ENCODE results near the gene MFAP3L. TPM values are rescaled to one million over a fixed set of nuclear protein-coding genes. Genes with fewer than 3 reads are reported as not detected.
"Not testable (repeated sequence)": the region's sequence is repeated elsewhere in the genome, so short reads cannot be mapped to it uniquely, and the experiment has no call there.

The MFAP3L gene
- total RNA-seq, 1 donor from 2014 or later = 2.2 TPM

DNA sequence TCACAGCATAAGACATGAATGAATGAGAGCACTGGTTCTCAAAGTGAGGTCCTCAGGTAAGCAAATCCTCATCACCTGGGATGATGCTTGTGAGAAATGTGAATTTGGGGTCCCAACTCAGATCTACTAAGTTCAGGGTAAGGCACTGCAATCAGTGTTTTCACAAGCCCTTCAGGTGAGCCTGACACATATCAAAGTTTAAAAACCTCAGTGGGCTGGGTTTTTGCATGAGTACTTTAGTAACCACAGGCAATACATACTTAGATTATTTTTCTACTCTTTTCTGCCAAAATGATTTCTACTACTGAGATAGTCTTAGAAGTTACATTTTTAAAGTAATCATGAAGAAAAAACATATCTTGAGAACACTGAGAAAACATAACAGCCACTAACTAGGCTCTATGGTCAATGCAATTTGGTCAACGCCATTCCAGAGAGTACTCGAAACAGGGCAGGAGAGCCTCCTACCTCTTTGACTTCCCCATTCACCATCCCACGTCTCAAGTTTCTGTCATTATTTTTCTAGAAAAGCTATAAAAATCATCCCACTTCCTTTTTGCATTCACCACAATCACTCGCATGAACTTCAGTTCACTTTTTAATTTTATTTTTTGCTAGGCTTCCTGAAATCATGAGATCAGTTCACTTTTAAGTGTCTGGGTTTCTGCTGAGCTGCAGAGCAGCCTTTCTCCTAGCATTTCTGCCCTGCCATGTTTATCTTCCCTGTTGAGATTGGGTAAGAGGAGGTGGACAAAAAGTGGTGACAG, 73.8 kb downstream of the MFAP3L start:
- Histone ChIP-seq H3K9me3 (no peaks in the 10 kb centered on the region), H3K4me1 (peaks cover 0 to 6% of the 10 kb centered on the region in 2 donors), H3K4me3 (no peak overlapping the region), H3K27ac (no peak overlapping the region), H3K27me3 (no peaks in the 10 kb centered on the region), H3K36me3 (no peaks in the 10 kb centered on the region)
- TF ChIP-seq, protein P1, sequence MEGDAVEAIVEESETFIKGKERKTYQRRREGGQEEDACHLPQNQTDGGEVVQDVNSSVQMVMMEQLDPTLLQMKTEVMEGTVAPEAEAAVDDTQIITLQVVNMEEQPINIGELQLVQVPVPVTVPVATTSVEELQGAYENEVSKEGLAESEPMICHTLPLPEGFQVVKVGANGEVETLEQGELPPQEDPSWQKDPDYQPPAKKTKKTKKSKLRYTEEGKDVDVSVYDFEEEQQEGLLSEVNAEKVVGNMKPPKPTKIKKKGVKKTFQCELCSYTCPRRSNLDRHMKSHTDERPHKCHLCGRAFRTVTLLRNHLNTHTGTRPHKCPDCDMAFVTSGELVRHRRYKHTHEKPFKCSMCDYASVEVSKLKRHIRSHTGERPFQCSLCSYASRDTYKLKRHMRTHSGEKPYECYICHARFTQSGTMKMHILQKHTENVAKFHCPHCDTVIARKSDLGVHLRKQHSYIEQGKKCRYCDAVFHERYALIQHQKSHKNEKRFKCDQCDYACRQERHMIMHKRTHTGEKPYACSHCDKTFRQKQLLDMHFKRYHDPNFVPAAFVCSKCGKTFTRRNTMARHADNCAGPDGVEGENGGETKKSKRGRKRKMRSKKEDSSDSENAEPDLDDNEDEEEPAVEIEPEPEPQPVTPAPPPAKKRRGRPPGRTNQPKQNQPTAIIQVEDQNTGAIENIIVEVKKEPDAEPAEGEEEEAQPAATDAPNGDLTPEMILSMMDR (IDR thresholded peaks at IDR 0.05) = no peak
- intact Hi-C loops (cut with DNase I) = no loop called here
- DNase-seq (ENCODE audit: low spot score in 2 of 2) = no peak

DNA sequence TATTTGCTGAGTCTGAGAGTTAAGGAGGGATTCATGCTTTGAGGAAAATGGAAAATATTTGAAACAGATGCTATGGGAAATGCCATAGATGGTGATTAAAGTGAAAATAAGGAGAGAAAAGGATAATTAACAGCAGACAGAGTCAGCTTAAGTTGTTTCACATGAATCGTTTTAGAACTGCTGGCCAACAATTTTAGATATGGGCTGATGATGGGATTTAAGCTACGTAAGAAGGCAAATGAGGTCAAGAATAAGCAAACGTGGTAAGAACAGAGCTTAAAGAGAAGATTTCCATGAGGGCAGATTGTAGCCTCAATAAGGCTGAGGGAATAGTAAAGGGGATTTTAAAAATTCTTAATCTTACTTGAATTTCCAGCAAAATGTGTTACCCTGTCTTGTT, 77.9 kb downstream of the MFAP3L start:
- intact Hi-C loops (cut with DNase I) = no loop called here
- H3K27ac ChIP-seq = no peak overlapping the region
- H3K4me3 ChIP-seq = no peak overlapping the region
- no peak for DNase-seq (ENCODE audit: low spot score in 2 of 2)
- H3K4me1 ChIP-seq = no peaks in the 10 kb centered on the region
- H3K27me3 ChIP-seq = no peaks in the 10 kb centered on the region
- H3K36me3 ChIP-seq = no peaks in the 10 kb centered on the region
- H3K9me3 ChIP-seq = no peaks in the 10 kb centered on the region
- TF ChIP-seq, protein P1 (IDR thresholded peaks at IDR 0.05) = no peak

DNA sequence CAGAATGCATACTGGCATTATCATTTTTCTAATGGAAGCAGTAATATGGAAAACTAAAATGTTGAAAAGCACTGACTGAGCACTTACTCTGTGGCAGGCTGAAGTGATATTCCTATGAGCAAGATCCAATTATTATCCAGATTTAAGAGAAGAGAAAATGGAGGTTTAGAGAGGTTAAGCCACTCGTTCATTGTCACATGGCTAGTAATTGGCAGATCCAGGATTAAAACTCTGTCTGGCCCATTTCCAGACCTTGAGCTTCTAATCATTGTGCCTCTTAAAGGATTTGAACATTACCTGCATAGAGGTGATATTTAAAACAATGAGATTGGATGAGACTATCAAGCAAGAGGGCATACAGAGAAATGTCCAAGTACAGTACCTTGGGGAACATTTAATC, 80.6 kb downstream of the MFAP3L start:
- intact Hi-C loops (cut with DNase I) = no loop called here
- Histone ChIP-seq H3K36me3 (no peaks in the 10 kb centered on the region), H3K27me3 (no peaks in the 10 kb centered on the region), H3K9me3 (no peaks in the 10 kb centered on the region), H3K4me1 (no peaks in the 10 kb centered on the region), H3K4me3 (no peak overlapping the region), H3K27ac (no peak overlapping the region)
- no peak for DNase-seq (ENCODE audit: low spot score in 2 of 2)
- TF ChIP-seq, protein P1 (IDR thresholded peaks at IDR 0.05) = no peak

DNA sequence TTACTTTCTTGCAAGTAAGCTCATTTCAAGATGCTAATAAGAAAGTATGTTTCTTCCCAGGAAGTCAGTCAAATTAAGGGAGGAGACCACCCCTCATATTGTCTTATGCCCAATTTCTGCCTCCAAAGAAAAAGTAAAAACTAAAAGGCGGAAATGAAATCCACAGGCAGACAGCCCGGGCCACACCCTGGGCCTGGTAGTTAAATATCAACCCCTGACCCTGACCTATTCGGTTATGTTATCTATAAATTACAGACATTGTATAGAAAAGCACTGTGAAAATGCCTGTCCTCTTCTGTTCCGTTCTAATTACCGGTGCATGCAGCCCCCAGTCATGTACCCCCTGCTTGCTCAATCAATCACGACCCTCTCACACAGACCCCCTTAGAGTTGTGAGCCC, 82.6 kb downstream of the MFAP3L start:
- not testable (repeated sequence) for H3K4me3 ChIP-seq

DNA sequence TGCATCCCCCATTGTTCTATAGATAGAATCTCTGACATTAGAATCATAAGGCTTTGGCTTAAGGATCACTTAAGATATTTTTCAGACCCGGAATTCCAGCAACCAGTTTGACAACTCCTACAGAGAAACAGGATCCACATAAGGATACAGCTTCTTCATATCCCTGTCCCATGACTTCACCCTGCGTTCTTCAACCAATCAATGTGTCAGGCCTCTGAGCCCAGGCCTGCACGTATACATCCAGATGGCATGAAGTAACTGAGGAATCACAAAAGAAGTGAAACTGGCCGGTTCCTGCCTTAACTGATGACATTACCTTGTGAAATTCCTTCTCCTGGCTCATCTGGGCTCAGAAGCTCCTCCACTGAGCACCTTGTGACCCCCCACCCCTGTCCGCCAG, 85.1 kb downstream of the MFAP3L start:
- Histone ChIP-seq H3K4me3 (no peak overlapping the region), H3K9me3 (no peaks in the 10 kb centered on the region), H3K27ac (no peak overlapping the region), H3K4me1 (no peaks in the 10 kb centered on the region), H3K36me3 (no peaks in the 10 kb centered on the region), H3K27me3 (no peaks in the 10 kb centered on the region)
- TF ChIP-seq, protein P1 (IDR thresholded peaks at IDR 0.05) = no peak
- intact Hi-C loops (cut with DNase I) = no loop called here
- DNase-seq (ENCODE audit: low spot score in 2 of 2) = no peak

More for the DNA sequence above, 82.6 kb downstream of the MFAP3L start:
- H3K27ac ChIP-seq; intact Hi-C loops (cut with DNase I); H3K27me3 ChIP-seq; H3K4me1 ChIP-seq; H3K9me3 ChIP-seq; H3K36me3 ChIP-seq; DNase-seq (ENCODE audit: low spot score in 2 of 2): not testable (repeated sequence)

DNA sequence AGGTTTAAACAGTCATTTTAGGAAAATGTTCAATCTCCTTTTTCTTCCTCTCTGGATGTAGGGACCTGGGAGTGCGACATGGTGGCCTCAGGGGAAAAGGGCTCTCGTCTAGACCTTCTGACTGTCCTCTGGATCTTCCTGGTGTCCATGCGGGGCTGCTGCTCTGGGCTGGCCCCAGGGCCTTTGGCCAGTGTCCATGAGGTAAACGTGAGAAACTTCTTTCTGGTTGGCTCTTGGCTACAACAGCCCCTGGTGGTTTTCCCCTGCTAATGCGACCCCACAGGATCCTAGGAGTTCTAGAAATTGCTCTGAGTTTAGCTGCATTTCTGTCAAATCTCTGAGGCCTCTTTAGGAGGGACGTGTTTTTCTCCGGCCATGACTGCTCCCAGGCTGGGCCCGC, 85.7 kb downstream of the MFAP3L start:
- Histone ChIP-seq H3K9me3 (no peaks in the 10 kb centered on the region), H3K27me3 (no peaks in the 10 kb centered on the region), H3K4me1 (no peaks in the 10 kb centered on the region), H3K27ac (no peak overlapping the region), H3K4me3 (no peak overlapping the region), H3K36me3 (no peaks in the 10 kb centered on the region)
- intact Hi-C loops (cut with DNase I) = no loop called here
- TF ChIP-seq, protein P1 (IDR thresholded peaks at IDR 0.05) = no peak
- DNase-seq (ENCODE audit: low spot score in 2 of 2) = no peak

Other genes with a start within 250 kb of the MFAP3L start
- gene AADAT, start 63.6 kb upstream of the MFAP3L start, total RNA-seq = 19.7 TPM